BLaER1 treated with 17β-estradiol and CSF1 and Interleukin-3, amounts not matched to agents 10 nM and 100 nM (cell line): ENCODE results near the gene ABHD12.

ENCODE experiments used
- H3K27ac ChIP-seq, 11 experiments: shearing (Covaris generic); formaldehyde crosslinking; 2 replicates each; pipeline ENCODE4 v1.8.1; 2022
- H3K27me3 ChIP-seq, 11 experiments: shearing (Covaris generic); formaldehyde crosslinking; 2 replicates each; pipeline ENCODE4 v1.8.1; 2022
- H3K36me3 ChIP-seq, 11 experiments: shearing (Covaris generic); formaldehyde crosslinking; 2 replicates each; pipeline ENCODE4 v1.8.1; 2022
- H3K4me1 ChIP-seq, 10 experiments: shearing (Covaris generic); formaldehyde crosslinking; 2 replicates each; pipeline ENCODE4 v1.8.1; 2022
- H3K4me2 ChIP-seq, 11 experiments: shearing (Covaris generic); formaldehyde crosslinking; 2 replicates each; pipeline ENCODE4 v1.8.1; 2022
- H3K4me3 ChIP-seq, 10 experiments: shearing (Covaris generic); formaldehyde crosslinking; 2 replicates each; pipeline ENCODE4 v1.8.1; 2022
- H3K9ac ChIP-seq, 11 experiments: shearing (Covaris generic); formaldehyde crosslinking; 2 replicates each; pipeline ENCODE4 v1.8.1; 2022
- H3K9me3 ChIP-seq, 11 experiments: shearing (Covaris generic); formaldehyde crosslinking; replicated peaks in 1 of 11; 2 replicates each; pipeline ENCODE4 v1.8.1; 2022
- H4K20me1 ChIP-seq, 11 experiments: shearing (Covaris generic); formaldehyde crosslinking; 2 replicates each; pipeline ENCODE4 v1.8.1; 2022
- Cebpa-rat ChIP-seq, 11 experiments: shearing (Covaris generic); IDR thresholded peaks; 2 replicates each; pipeline ENCODE4 v1.8.1; 2022

The ABHD12 gene

DNA sequence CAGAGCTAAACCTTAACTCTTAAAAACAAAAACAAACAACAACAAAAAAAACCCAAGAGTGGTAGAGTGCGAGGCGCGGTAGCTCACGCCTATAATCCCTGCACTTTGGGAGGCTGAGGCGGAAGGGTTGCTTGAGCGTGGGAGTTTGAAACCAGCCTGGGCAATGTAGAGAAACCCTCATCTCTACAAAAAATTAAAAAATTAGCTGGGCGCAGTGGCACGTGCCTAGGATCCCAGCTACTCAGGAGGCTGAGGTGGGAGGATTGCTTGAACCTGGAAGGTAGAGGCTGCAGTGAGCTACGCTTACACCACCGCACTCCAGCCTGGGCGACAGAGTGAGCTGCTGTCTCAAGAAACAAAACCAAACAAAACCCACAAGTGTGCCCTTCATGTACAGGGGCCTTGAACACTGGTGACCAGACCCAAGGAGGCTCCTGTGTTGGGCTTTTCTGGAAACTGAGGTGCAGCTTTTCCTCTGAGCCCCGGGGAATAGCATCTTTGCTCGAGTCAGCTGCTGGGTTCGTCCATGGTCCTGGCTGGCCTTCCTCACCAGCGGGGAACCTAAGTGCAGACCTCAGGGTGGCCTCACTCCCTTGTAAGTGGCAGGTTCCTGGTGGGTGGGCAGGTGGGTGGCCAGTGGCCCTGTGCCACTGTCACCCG, 102.9 kb downstream of the ABHD12 start:
- no peak for TF ChIP-seq Cebpa-rat (IDR thresholded peaks at IDR 0.05)
- no peak overlapping the region for H3K27ac ChIP-seq
- no peak overlapping the region for H3K4me2 ChIP-seq
- no peaks in the 10 kb centered on the region for H3K27me3 ChIP-seq
- no peak overlapping the region for H3K9ac ChIP-seq
- H4K20me1 ChIP-seq: peaks cover 0 to 79% (median 37%) of the 10 kb centered on the region in 11 experiments; a peak in 18 of 22 replicates
- no peaks in the 10 kb centered on the region for H3K9me3 ChIP-seq
- H3K4me3 ChIP-seq: no peak overlapping the region
- H3K36me3 ChIP-seq: peaks cover 92 to 100% (median 97%) of the 10 kb centered on the region in 11 experiments
- peaks cover 0 to 33% (median 20%) of the 10 kb centered on the region in 10 experiments; a peak in 15 of 20 replicates for H3K4me1 ChIP-seq

DNA sequence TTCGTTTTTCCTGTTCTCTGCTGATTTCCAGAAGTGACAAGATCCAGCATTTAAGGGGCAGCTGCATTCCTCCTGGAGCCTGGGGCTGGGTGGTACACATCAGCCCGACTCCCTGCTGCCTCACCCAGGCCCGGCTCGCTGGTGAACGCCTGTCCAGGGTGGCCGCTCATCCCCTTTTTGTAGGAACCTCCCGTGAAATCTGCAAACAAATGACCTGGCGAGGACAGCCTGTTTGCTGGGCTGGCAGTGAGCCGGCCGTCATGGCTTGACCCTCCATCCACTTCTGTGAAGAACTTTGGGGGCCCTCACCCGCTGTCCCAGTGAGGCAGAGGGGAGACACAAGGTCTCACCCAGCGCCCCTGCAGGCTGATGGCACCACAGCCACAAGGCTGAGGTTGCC, 103.7 kb downstream of the ABHD12 start:
- no peaks in the 10 kb centered on the region for H3K9me3 ChIP-seq
- peak overlapping the region in 1 of 11 experiments; percentile 9; a peak in 1 of 22 replicates for H3K4me2 ChIP-seq
- TF ChIP-seq Cebpa-rat (IDR thresholded peaks at IDR 0.05): no peak
- H3K36me3 ChIP-seq: peaks cover 84 to 99% (median 94%) of the 10 kb centered on the region in 11 experiments
- H3K9ac ChIP-seq: no peak overlapping the region
- H4K20me1 ChIP-seq: peaks cover 0 to 80% (median 46%) of the 10 kb centered on the region in 11 experiments; a peak in 18 of 22 replicates
- no peak overlapping the region for H3K4me3 ChIP-seq
- peaks cover 8 to 41% (median 29%) of the 10 kb centered on the region in 10 experiments for H3K4me1 ChIP-seq
- no peak overlapping the region for H3K27ac ChIP-seq
- no peaks in the 10 kb centered on the region for H3K27me3 ChIP-seq

DNA sequence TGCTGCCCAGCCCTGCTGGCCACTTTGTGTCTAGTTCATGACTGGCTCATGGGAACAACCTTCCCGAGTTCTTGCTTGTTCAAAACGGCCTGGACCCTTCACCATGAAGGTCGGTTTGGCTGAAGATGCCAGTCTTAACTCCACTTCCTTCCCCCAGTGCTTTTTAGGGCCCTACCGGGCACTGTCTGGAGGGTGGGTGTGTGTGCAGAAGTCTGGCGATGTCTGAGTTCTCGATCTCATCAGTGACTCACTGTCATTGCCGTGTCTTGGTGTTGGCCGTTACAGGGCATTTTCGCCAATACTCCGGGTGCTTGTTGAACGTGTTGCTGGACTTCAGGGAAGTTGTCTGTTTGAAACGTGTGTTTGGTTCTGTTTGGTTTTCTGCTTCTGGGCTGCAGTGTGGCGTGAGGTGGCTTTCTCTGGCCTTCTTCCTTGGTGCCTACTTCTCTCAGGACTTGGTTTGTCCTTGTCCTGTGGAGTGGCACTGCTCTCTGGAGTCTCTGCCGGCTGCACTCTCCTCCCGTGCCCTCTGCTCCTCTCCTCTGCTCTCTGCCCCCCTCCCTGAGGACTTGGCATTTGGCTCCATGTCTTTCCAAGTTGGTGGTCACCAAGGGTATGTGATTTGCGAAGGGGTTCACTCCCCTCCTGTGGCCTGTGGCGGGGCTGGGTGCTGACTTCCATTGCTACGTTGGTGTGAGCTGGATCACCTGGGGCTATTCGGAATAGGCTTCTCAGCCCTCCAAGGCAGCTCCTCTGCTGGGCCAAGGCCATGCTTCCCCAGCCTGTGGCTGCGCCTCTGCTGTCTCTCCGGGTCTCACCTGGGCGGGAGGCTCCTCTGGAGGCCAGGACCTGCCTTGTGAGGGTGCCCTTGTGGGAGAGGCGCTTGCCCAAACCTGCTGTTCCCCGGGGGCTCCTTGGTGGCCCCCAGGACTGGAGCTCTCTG, 104.5 kb downstream of the ABHD12 start:
- peaks cover 16 to 49% (median 37%) of the 10 kb centered on the region in 10 experiments for H3K4me1 ChIP-seq
- H3K27ac ChIP-seq: no peak overlapping the region; a peak in 3 of 22 replicates
- H3K36me3 ChIP-seq: peaks cover 76 to 95% (median 87%) of the 10 kb centered on the region in 11 experiments
- peak overlapping the region in 1 of 11 experiments; percentile 9; a peak in 1 of 22 replicates for H3K4me2 ChIP-seq
- no peaks in the 10 kb centered on the region for H3K9me3 ChIP-seq
- TF ChIP-seq Cebpa-rat (IDR thresholded peaks at IDR 0.05): no peak
- H4K20me1 ChIP-seq: peaks cover 0 to 86% (median 54%) of the 10 kb centered on the region in 11 experiments; a peak in 19 of 22 replicates
- no peak overlapping the region for H3K9ac ChIP-seq
- no peak overlapping the region for H3K4me3 ChIP-seq
- H3K27me3 ChIP-seq: 0 out of 22 replicates have a peak, but pooled peaks cover 0 to 2% (median 0%) of the 10 kb centered on the region in 11 experiments

DNA sequence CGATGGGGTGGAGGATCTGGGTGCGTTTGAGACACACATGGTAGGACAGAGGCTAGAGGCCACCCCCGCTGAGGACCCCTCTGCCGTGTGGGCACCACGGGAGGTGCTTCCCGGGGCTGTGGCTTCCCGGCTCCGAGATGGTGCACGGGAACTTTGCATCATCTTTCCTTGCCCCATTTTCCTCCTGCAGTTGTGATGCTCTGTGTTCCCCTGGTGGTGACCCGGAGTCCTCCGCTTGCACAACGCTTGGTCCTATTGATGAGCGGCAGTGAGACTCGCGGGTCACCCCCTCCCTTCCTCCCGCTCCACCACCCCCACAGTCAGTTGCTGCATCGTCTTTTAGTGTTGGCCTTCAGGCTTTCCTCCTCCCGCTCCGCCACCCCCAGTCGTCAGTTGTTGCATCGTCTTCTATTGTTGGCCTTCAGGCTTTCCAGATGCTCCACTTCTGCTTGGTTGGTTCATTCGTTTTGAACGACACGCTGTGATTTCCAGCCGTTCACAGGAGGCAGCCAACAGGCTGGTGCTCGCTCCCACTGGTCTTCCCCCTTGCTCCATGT, 105.5 kb downstream of the ABHD12 start:
- Histone ChIP-seq H3K4me3 (no peak overlapping the region), H4K20me1 (peaks cover 0 to 95% (median 63%) of the 10 kb centered on the region in 11 experiments; a peak in 20 of 22 replicates), H3K4me2 (peak overlapping the region in 1 of 11 experiments; percentile 6; a peak in 1 of 22 replicates), H3K27me3 (0 out of 22 replicates have a peak, but pooled peaks cover 0 to 5% (median 0%) of the 10 kb centered on the region in 11 experiments), H3K27ac (no peak overlapping the region), H3K9me3 (no peaks in the 10 kb centered on the region), H3K36me3 (peaks cover 69 to 95% (median 86%) of the 10 kb centered on the region in 11 experiments), H3K4me1 (peaks cover 25 to 58% (median 46%) of the 10 kb centered on the region in 10 experiments), H3K9ac (no peak overlapping the region)
- peak in 1 of 11 experiments; percentile 41; a peak in 1 of 22 replicates for TF ChIP-seq Cebpa-rat (IDR thresholded peaks at IDR 0.05)

DNA sequence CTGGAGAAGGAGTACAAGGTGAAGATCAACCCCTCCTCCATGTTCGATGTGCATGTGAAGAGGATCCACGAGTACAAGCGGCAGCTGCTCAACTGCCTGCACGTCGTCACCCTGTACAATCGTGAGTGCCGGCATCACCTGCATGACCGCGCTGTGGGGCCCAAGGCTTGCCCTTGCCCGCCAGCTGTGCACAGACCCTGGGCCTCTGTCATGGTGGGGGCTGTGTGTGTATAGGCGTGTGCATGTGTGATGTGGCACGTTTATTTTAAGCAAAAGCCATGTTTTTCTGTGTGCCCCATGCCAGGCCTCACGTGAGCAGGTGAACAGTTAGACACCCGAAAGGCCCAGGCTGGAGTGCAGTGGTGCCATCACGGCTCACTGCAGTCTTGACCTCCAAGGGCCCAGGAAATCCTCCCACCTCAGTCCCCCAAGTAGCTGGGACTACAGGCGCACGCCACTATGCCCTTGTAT, 106.5 kb downstream of the ABHD12 start:
- peaks cover 0 to 97% (median 73%) of the 10 kb centered on the region in 11 experiments; a peak in 20 of 22 replicates for H4K20me1 ChIP-seq
- H3K27me3 ChIP-seq: 0 out of 22 replicates have a peak, but pooled peaks cover 0 to 5% (median 0%) of the 10 kb centered on the region in 11 experiments
- peaks cover 69 to 100% (median 86%) of the 10 kb centered on the region in 11 experiments for H3K36me3 ChIP-seq
- no peak overlapping the region for H3K27ac ChIP-seq
- no peak overlapping the region for H3K4me3 ChIP-seq
- peaks cover 30 to 64% (median 55%) of the 10 kb centered on the region in 10 experiments for H3K4me1 ChIP-seq
- TF ChIP-seq Cebpa-rat (IDR thresholded peaks at IDR 0.05): no peak
- no peaks in the 10 kb centered on the region for H3K9me3 ChIP-seq
- H3K9ac ChIP-seq: no peak overlapping the region
- H3K4me2 ChIP-seq: peak overlapping the region in 1 of 11 experiments; percentile 90; a peak in 2 of 22 replicates

DNA sequence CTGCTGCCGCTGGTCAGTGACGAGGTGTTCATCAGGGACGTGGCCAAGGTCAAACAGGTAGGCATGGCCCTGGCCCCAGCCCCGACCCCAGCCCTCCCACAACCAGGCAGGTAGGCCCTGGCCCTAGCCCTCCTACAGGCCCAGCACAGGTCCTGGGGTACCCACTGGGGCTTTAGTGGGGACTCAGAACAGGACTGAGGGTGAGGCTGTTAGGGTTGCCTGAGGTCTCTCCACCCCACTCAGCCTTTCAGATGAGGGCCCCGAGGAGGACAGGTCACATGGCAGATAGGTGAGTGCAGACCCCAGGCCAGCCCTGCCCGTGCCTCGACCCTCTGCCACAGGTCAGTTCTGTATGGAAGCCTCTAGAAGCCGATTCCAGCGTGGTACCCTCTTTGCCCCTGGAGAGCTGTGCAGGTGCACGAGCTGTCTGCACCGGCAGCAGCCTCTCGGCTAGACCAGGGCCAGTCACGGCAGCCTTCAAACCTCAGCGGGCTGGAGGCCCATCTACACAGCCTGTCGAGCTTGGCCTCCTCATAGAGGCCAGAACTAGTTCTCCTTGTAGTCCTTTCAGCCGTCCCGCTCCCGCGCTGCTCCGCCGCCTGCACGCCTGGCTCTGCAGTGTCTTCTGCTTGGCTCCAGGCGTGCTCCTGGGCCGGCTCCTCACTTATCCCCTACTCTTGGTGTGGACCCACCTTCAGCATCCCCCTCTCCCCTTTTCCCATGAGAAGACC, 107.2 kb downstream of the ABHD12 start:
- Histone ChIP-seq H3K9me3 (no peaks in the 10 kb centered on the region), H3K27ac (no peak overlapping the region), H3K4me1 (peaks cover 30 to 64% (median 52%) of the 10 kb centered on the region in 10 experiments), H3K27me3 (0 out of 22 replicates have a peak, but pooled peaks cover 0 to 5% (median 0%) of the 10 kb centered on the region in 11 experiments), H3K4me3 (no peak overlapping the region; a peak in 1 of 20 replicates), H3K36me3 (peaks cover 65 to 100% (median 85%) of the 10 kb centered on the region in 11 experiments), H4K20me1 (peaks cover 0 to 98% (median 77%) of the 10 kb centered on the region in 11 experiments; a peak in 20 of 22 replicates), H3K9ac (peak overlapping the region in 1 of 11 experiments; percentile 26; a peak in 1 of 22 replicates), H3K4me2 (peak overlapping the region in 7 of 11 experiments; percentile 78 to 90 (median 87); a peak in 14 of 22 replicates)
- no peak for TF ChIP-seq Cebpa-rat (IDR thresholded peaks at IDR 0.05)

DNA sequence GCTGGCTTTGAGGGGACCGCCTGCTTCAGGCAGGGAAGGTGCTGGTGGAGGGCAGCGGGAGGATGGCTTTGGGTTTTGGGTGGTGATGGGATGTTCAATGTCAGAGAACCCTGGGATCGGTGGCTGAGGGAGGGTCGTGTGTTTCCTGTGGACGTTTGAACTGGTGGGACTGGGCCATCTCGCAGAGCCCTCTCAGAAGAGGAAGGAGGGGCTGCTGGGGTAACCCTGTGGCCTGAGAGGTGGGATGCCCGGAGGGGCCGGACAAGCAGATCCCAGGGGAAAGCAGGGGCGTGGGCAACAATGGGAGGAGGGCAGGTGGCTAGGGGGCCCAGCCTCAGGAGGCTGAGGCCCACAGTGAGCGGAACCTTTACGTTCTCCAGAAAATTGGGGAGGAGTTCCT, 107.8 kb downstream of the ABHD12 start:
- H3K4me3 ChIP-seq: peak overlapping the region in 1 of 10 experiments; percentile 36; a peak in 1 of 20 replicates
- H3K4me2 ChIP-seq: peak overlapping the region; percentile 68 to 90 (median 87); a peak in 18 of 22 replicates
- H3K27ac ChIP-seq: peak overlapping the region in 2 of 11 experiments; percentile 32 to 50; a peak in 1 of 22 replicates

More for the DNA sequence above, 107.8 kb downstream of the ABHD12 start:
- Histone ChIP-seq H3K4me1 (peaks cover 30 to 64% (median 51%) of the 10 kb centered on the region in 10 experiments), H4K20me1 (peaks cover 0 to 98% (median 83%) of the 10 kb centered on the region in 11 experiments; a peak in 20 of 22 replicates), H3K36me3 (peaks cover 65 to 100% (median 85%) of the 10 kb centered on the region in 11 experiments), H3K9me3 (no peaks in the 10 kb centered on the region), H3K9ac (peak overlapping the region in 2 of 11 experiments; percentile 26 to 33; a peak in 2 of 22 replicates), H3K27me3 (0 out of 22 replicates have a peak, but pooled peaks cover 0 to 5% (median 0%) of the 10 kb centered on the region in 11 experiments)
- no peak for TF ChIP-seq Cebpa-rat (IDR thresholded peaks at IDR 0.05)
